Rectal smooth muscle tissue (tissue), 1 donor: ENCODE results near the gene COX10.
"Not testable (repeated sequence)": the region's sequence is repeated elsewhere in the genome, so short reads cannot be mapped to it uniquely, and the experiment has no call there.

ENCODE experiments used
- H3K27ac ChIP-seq: one replicate; pipeline ENCODE4 v1.7.0; 2013; ENCODE audit warnings: low read depth, low read length, inconsistent platforms
- H3K27me3 ChIP-seq: one replicate; pipeline ENCODE4 v1.7.0; 2013; ENCODE audit warnings: low read length; ENCODE audit not compliant: control insufficient read depth, insufficient read depth
- H3K36me3 ChIP-seq: one replicate; pipeline ENCODE4 v1.7.0; 2013; ENCODE audit warnings: low read length; ENCODE audit not compliant: control insufficient read depth, insufficient read depth
- H3K4me1 ChIP-seq: one replicate; pipeline ENCODE4 v1.7.0; 2013; ENCODE audit warnings: low read length; ENCODE audit not compliant: control insufficient read depth, insufficient read depth
- H3K4me3 ChIP-seq: one replicate; pipeline ENCODE4 v1.7.0; 2013; ENCODE audit warnings: low read length
- H3K9ac ChIP-seq: one replicate; pipeline ENCODE4 v1.7.0; 2013; ENCODE audit warnings: low read length

The COX10 gene

DNA sequence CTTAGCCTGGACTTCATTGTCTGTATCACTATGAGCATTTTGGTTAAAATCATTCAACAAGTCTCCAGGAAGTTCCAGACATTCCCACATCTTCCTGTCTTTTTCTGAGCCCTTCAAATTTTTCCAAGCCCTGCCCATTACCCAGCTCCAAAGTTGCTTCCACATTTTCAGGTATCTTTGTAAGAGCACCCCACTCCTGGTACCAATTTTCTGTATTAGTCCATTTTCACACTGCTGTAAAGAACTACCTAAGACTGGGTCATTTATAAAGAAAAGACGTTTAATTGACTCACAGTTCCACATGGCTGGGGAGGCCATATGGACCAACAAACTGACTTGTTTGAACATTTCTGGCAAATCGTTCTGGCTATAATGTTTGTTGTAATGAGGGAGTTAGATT is 100.0 kb downstream of the COX10 start:
- Histone ChIP-seq H3K9ac (no peak overlapping the region), H3K4me3 (no peak overlapping the region), H3K4me1 (no peaks in the 10 kb centered on the region), H3K27me3 (no peaks in the 10 kb centered on the region), H3K36me3 (no peaks in the 10 kb centered on the region), H3K27ac (no peak overlapping the region)

DNA sequence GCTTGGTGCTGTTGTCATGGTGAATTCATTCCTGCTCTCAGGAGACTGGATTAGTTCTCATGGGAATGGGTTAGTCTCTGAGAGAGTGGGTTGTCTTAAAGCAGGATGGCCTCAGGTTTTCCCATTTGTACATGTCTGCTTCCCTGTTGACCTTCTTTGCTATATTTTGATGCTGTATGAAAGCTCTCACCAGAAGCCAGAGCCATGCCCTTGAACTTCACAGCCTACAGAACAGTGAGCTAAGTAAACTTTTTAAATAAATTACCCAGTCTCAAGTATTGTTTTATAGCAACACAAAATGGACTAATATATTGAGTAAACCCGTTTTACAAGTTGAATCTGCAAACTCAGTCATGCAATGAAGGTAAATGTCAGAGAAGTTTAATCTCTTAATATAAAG is 100.6 kb downstream of the COX10 start:
- Histone ChIP-seq H3K27me3 (no peaks in the 10 kb centered on the region), H3K36me3 (no peaks in the 10 kb centered on the region), H3K4me1 (no peaks in the 10 kb centered on the region), H3K4me3 (no peak overlapping the region), H3K27ac (no peak overlapping the region), H3K9ac (no peak overlapping the region)

DNA sequence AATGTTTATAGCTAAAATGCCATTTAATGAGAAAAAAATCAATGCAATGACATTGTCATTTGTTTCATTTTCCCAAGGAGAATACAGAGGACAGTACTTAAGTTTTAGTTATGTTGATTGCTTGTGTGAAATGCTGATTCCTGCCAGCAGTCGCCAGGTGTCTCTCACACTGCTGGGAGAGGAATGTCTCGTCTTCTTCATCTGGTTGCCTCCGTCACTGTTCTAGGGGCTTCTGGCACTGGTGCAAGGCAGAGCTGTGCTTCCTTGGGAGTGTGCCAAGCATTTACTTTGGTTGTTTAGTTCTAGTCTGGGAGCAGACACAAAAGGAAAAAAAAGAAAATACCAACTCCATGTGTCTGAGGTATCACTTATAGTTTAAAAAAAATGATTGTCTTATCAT is 107.7 kb downstream of the COX10 start:
- H3K27ac ChIP-seq, H3K27me3 ChIP-seq, H3K36me3 ChIP-seq, H3K9ac ChIP-seq, H3K4me1 ChIP-seq, H3K4me3 ChIP-seq: not testable (repeated sequence)

DNA sequence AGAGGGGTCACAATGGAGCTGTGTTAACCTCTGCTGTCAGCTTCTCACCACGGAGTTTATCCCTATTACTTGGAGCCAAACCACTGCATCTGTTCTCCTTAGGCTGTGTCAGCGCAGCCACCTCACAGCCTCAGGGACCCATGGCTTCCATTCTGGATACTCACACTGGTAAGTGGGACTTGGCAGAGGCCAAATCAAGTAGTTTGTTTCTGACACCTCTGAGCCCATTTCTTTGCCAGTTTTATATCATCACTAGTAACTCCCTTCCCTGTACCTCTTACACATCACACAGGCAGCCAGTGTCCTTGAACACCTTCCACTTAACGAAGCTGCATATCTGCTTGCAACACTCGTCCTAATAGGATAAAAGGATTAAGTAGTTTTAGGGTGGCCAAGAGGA is 108.5 kb downstream of the COX10 start:
- H3K9ac ChIP-seq, H3K27me3 ChIP-seq, H3K4me3 ChIP-seq, H3K36me3 ChIP-seq, H3K27ac ChIP-seq, H3K4me1 ChIP-seq: not testable (repeated sequence)

DNA sequence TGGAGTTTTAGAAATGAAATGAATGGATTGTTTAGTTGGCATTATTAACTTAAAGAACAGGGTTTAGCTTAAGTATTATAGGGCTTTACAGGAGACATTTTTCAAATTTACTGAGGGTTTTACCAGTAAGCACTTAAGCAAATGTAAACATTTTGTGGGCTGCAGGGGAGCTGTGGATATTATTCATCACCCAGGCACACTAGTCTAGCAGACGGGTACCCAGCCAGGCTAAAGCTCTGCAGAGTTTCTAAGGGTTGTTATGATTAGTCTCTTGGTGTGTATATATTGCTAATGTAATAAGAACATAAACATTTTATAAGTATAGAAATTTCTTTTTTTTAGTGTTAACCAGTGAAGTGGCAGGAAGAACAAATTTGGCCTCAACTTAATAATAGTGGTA is 110.6 kb downstream of the COX10 start:
- not testable (repeated sequence) for H3K27me3 ChIP-seq, H3K27ac ChIP-seq, H3K36me3 ChIP-seq

DNA sequence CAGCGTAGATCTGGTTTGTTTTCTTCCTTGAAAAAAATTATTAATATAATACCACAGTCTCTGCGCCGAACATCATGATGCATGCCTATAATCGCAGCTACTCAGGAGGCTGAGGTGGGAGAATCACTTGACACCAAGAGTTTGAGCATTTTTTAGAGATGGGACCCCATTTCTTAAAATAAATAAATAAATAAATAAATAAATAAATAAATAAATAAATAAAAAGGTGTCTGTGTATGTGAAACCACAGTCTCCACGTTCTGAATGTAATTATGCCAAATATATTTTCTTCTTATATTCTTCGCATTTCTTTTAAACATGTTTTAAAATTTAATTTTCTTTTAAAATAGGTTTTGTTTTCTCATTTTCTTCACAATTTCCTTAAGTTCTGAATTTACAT is 112.8 kb downstream of the COX10 start:
- not testable (repeated sequence) for H3K27ac ChIP-seq, H3K4me3 ChIP-seq, H3K4me1 ChIP-seq, H3K36me3 ChIP-seq, H3K27me3 ChIP-seq, H3K9ac ChIP-seq

More for the DNA sequence above, 110.6 kb downstream of the COX10 start:
- H3K4me1 ChIP-seq, H3K4me3 ChIP-seq, H3K9ac ChIP-seq: not testable (repeated sequence)

DNA sequence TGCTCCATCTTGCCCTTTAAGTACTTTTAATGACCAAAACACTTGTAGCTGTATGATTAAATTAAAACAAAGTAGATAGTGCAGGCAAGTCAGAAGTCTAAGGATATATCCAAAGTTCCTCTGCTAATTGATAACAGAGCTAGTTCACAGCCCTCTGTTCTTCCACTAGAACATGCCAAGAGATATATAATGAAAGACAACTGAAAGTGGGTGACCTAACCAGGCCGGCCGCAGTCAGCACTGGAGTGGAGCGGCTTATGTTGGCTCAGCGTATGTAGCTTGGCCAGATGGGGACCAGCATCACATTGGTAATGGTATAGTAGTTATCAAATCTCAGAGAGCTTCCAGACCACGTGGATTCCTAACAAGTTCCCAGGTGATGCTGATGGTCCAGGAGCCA is 115.2 kb downstream of the COX10 start:
- H3K9ac ChIP-seq, H3K4me1 ChIP-seq, H3K27ac ChIP-seq, H3K36me3 ChIP-seq, H3K27me3 ChIP-seq, H3K4me3 ChIP-seq: not testable (repeated sequence)

DNA sequence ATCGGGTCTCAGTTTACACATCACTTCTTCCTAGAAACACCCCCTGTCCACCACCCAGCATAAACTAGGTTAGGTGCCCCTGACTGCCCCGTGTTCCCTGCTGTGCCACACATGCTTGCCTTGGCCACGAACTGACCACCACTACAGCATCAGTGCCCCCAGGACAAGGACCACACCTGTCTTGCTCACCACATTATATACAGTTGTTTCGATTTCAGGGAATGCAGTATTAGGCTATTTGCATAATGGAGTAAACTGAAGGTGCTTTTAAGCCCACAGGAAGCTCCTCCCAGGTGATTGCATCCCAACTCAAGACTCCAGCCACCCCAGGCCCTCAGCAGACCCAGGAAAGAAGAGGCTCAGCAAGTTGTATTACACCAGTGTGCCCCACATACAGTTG is 117.1 kb downstream of the COX10 start:
- H3K4me3 ChIP-seq, H3K4me1 ChIP-seq, H3K27ac ChIP-seq, H3K36me3 ChIP-seq, H3K9ac ChIP-seq, H3K27me3 ChIP-seq: not testable (repeated sequence)

DNA sequence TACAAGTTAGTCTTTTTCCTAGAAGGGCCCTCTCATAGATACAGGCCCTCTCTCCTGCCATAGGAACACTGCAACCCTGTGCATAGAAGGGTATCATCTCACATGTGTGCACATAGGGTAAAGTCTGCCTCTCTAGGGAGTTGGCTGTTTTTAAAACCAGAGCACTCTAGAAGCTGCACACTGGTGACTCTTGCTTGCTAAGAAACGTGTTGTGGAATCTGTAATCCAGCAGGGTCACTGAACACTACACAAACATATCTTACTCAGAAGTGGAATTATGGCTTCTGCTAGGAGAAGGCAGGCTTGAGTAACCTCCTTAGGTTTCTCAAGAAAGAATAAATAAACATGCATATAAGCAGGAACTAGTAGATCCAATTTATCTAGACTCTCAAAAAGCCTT is 121.5 kb downstream of the COX10 start:
- H3K27me3 ChIP-seq, H3K4me1 ChIP-seq, H3K9ac ChIP-seq, H3K36me3 ChIP-seq, H3K4me3 ChIP-seq, H3K27ac ChIP-seq: not testable (repeated sequence)

DNA sequence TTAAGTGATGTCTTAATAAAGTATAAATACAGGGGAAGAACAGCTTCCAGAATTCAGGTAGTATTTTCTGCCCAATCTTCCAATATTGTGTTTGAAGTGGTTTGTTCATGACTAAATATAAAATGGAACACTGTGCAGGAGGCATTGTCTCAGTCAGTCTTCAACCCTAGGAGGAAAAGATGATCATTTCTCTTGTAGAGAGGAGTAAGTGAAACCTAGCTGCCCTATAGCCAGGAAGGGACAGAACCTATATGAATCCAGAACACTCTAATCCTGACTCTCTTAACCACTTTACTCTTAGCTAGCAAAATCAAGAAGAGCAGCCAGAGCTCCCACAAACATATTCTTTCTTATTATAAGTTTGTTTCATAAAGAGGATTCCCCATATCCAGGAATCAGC is 122.2 kb downstream of the COX10 start:
- not testable (repeated sequence) for H3K27me3 ChIP-seq, H3K4me1 ChIP-seq, H3K36me3 ChIP-seq, H3K4me3 ChIP-seq, H3K9ac ChIP-seq, H3K27ac ChIP-seq

DNA sequence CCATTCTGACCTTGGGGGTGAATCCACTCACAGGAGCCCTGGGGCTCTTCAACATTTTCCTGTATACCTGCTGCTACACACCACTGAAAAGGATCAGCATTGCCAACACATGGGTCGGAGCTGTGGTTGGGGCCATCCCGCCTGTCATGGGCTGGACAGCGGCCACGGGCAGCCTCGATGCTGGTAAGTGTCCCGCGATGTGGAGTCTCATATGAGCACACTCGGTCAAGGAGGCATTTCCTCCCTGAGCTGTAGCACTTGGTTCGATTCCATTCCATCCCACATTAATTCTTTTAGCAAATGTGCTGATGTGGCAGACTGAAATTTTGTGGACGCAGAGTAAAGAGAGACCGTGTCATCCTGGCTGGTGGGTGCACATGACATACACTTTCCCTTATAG is 122.7 kb downstream of the COX10 start:
- H3K27me3 ChIP-seq, H3K4me1 ChIP-seq, H3K36me3 ChIP-seq, H3K9ac ChIP-seq, H3K4me3 ChIP-seq, H3K27ac ChIP-seq: not testable (repeated sequence)

DNA sequence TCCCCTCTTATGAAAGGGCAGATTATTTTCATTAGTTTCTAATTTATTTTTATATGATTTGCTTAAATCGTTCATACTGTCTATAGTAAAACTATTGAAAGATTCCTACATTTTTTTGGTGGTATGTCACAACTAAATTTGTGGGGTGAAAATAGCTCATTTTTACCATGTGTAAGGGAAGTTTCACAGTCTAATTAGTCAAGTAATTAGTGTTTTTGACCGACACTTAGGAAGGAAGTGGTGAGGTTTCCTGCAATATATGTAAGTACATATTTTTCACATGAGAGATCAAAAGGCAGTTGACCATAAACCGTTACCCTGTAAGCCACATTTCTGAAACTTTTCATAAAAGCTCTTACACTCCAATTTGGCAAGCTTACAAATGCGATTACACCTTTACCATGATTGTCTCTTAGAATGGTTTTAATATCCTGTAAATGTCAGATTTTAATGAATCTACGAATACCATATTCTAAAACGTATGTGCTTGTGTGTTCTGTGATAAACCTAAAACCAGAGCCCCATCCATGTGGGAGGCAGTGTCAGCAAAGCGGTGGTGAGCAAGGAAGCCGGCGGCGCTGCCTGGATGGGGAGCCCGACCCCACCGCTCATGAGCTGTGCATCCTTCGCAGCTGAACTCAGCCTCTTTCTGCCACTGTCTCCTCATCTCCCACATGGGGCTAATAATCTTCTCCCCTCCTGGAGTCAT is 123.5 kb downstream of the COX10 start:
- H3K27ac ChIP-seq, H3K36me3 ChIP-seq, H3K27me3 ChIP-seq, H3K4me1 ChIP-seq, H3K4me3 ChIP-seq, H3K9ac ChIP-seq: not testable (repeated sequence)

DNA sequence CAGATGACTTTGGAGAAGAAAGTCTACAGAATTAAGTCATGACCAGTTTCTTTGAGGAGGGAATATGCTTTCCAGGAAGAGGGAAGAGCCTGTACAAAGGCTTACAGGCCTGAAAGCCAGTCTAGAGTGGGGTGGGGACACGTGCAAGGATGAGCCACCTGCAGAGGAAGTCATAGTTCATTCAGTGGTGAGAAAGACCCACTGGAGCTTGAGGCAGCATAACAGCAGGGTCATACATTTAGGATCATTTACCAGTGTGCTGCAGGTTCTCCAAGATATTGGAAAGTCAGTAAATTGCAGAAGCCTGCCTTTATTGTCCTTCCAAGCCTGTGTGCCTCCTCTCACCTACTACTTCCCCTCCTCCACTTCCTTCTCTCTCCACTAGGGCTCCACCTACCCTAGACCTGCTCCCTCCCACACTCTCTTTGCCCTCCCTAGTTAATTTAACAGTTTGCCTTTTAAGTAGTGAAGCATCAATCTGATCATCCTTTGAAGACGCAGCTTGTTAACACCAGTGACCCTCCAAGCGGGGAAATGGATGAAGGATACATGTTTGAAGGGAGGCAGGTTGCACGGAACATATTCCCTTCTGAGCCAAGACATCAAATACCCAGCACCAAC is 127.2 kb downstream of the COX10 start:
- Histone ChIP-seq H3K27ac (no peak overlapping the region), H3K27me3 (no peaks in the 10 kb centered on the region)

More for the DNA sequence above, 127.2 kb downstream of the COX10 start:
- Histone ChIP-seq H3K9ac (no peak overlapping the region), H3K36me3 (no peaks in the 10 kb centered on the region), H3K4me3 (no peak overlapping the region), H3K4me1 (no peaks in the 10 kb centered on the region)
